HepG2 (cell line): Measurements from ENCODE around the gene MADCAM1. TPM values are rescaled to one million over a fixed set of nuclear protein-coding genes. Genes with fewer than 3 reads are reported as not detected.

Source experiments
- ARNTL ChIP-seq: sonication (generic); formaldehyde crosslinking; IDR thresholded peaks from 2 replicates; pipeline ENCODE4 v1.4.0; 2020; ENCODE audit warnings: mild to moderate bottlenecking, missing genetic modification reagents
- CTCF ChIP-seq: sonication (generic); formaldehyde crosslinking; IDR thresholded peaks from 2 replicates; pipeline ENCODE4 v1.5.0; 2020; ENCODE audit warnings: mild to moderate bottlenecking, missing genetic modification reagents, moderate library complexity
- HDAC1 ChIP-seq: sonication (generic); formaldehyde crosslinking; IDR thresholded peaks from 2 replicates; pipeline ENCODE4 v1.5.1; 2020; ENCODE audit warnings: mild to moderate bottlenecking, missing genetic modification reagents
- KIAA2018 ChIP-seq: sonication (generic); formaldehyde crosslinking; IDR thresholded peaks from 2 replicates; pipeline ENCODE4 v1.5.0; 2020; ENCODE audit warnings: mild to moderate bottlenecking, missing genetic modification reagents, borderline replicate concordance
- KMT2B ChIP-seq: IDR thresholded peaks from 2 replicates; pipeline ENCODE4 v1.6.1; 2016; ENCODE audit warnings: missing genetic modification reagents, missing compliant biosample characterization
- MXI1 ChIP-seq: IDR thresholded peaks from 3 replicates; pipeline ENCODE4 v1.6.1; 2012; ENCODE audit warnings: low read depth, low read length, inconsistent platforms, borderline replicate concordance
- SNAPC4 ChIP-seq: sonication (generic); formaldehyde crosslinking; IDR thresholded peaks from 2 replicates; pipeline ENCODE4 v1.4.0; 2020; ENCODE audit warnings: mild to moderate bottlenecking, missing genetic modification reagents
- ZC3H4 ChIP-seq: sonication (generic); formaldehyde crosslinking; IDR thresholded peaks from 2 replicates; pipeline ENCODE4 v1.4.0; 2020; ENCODE audit warnings: missing genetic modification reagents, borderline replicate concordance
- ZKSCAN8 ChIP-seq: IDR thresholded peaks from 2 replicates; pipeline ENCODE4 v1.6.1; 2016; ENCODE audit warnings: borderline replicate concordance, missing genetic modification reagents, missing compliant biosample characterization
- ZNF10 ChIP-seq: sonication (generic); formaldehyde crosslinking; IDR thresholded peaks from 2 replicates; pipeline ENCODE4 v1.4.0; 2020; ENCODE audit warnings: mild to moderate bottlenecking, low read depth, missing genetic modification reagents, borderline replicate concordance
- ZNF350 ChIP-seq: sonication (generic); formaldehyde crosslinking; IDR thresholded peaks from 2 replicates; pipeline ENCODE4 v1.4.0; 2020; ENCODE audit warnings: mild to moderate bottlenecking, low read depth, missing genetic modification reagents, borderline replicate concordance
- ZNF746 ChIP-seq: sonication (generic); formaldehyde crosslinking; IDR thresholded peaks from 2 replicates; pipeline ENCODE4 v1.8.0; 2022; ENCODE audit warnings: mild to moderate bottlenecking, missing genetic modification reagents
- ZSCAN12 ChIP-seq: sonication (generic); formaldehyde crosslinking; IDR thresholded peaks from 2 replicates; pipeline ENCODE4 v1.9.0; 2021; ENCODE audit warnings: mild to moderate bottlenecking, missing genetic modification reagents
- polyA plus RNA-seq, 8 experiments: library from polyadenylated mRNA; depleted of rRNA in 3 of 8; stranded (reverse) in 7 of 8; unstranded in 1 of 8; fragments of >200 nt; fragmentation: Illumina TruSeq in 4 of 8; extraction: Trizol in 4 of 8; gene quantifications; 2 replicates each; pipeline versions ENCODE4 v1.2.1 to v1.2.3, GENCODE V29; 2011 to 2016; ENCODE audit warnings: low read depth in 4 of 8, missing spikeins in 1 of 8, mixed read lengths in 1 of 8; ENCODE audit not compliant: insufficient read depth in 1 of 8
- total RNA-seq, 5 experiments: library from RNA; depleted of rRNA; stranded (reverse); fragments of >200 nt; fragmentation: Illumina TruSeq; extraction: Trizol; gene quantifications; 2 replicates each; pipeline ENCODE4 v1.2.3, GENCODE V29; 2016; ENCODE audit warnings: low read depth in 1 of 5

The MADCAM1 gene
- total and polyA plus RNA-seq, 2 of the 13 experiments (the other 11 are each of a cell fraction or from before 2014, with no cell fraction given), result 0.29 to 0.33 TPM

GRCh38 chr19:507286-508203 is 11.3 kb downstream of the MADCAM1 start, which contains the start of gene TPGS1 (continued):
- no peak; the same call in 1 of the 2 replicates for TF ChIP-seq SNAPC4
- no peak for TF ChIP-seq CTCF
- TF ChIP-seq HDAC1, result peak; percentile 58; the same call in 1 of the 2 replicates
- no peak for TF ChIP-seq ZC3H4 (CRISPR knock-in tag)
- TF ChIP-seq KMT2B, result no peak
- TF ChIP-seq ZNF350 (CRISPR knock-in tag), result peak; percentile 35; the same call in 1 of the 2 replicates
- TF ChIP-seq KIAA2018 (CRISPR knock-in tag), result 0 out of 2 replicates have a peak, but pooled peaks have one; percentile 44
- no peak for TF ChIP-seq ZSCAN12 (CRISPR knock-in tag)
- no peak for TF ChIP-seq ZNF10
- TF ChIP-seq MXI1, result peak; percentile 16; the same call in 1 of the 3 replicates
- no peak for TF ChIP-seq ZNF746
- no peak for TF ChIP-seq ZKSCAN8 (CRISPR knock-in tag)
- TF ChIP-seq ARNTL (CRISPR knock-in tag), result peak; percentile 59; the same call in 1 of the 2 replicates
